Muscle of leg (tissue), 11 donors: ENCODE data around the gene CSMD2. TPM values are rescaled to one million over a fixed set of nuclear protein-coding genes. Genes with fewer than 3 reads are reported as not detected.
A peak's percentile ranks its signal among the peaks of the same experiment; 100 is the strongest.

Source experiments
- DNase-seq: peaks from one replicate; pipeline ENCODE4 v3.0.0; 2013
- H3K27ac ChIP-seq: one replicate; pipeline ENCODE4 v1.5.1; 2013; ENCODE audit warnings: mild to moderate bottlenecking, low read length, control low read depth
- H3K27me3 ChIP-seq: one replicate; pipeline ENCODE4 v1.6.1; 2013; ENCODE audit warnings: low read length; ENCODE audit not compliant: control insufficient read depth, insufficient read depth
- H3K36me3 ChIP-seq: one replicate; pipeline ENCODE4 v1.6.1; 2013; ENCODE audit warnings: low read length; ENCODE audit not compliant: control insufficient read depth, insufficient read depth
- H3K4me1 ChIP-seq: one replicate; pipeline ENCODE4 v1.6.1; 2013; ENCODE audit warnings: low read length; ENCODE audit not compliant: control insufficient read depth, insufficient read depth
- H3K4me3 ChIP-seq: one replicate; pipeline ENCODE4 v1.5.1; 2013; ENCODE audit warnings: low read length, control low read depth
- H3K9me3 ChIP-seq: replicated peaks from 2 replicates; pipeline ENCODE4 v1.6.1; 2013; ENCODE audit warnings: low read depth, low read length; ENCODE audit not compliant: control insufficient read depth
- WGBS: methylation state at CpG from one replicate; pipeline ENCODE4 v1.1.5; 2013; ENCODE audit warnings: missing lambda C conversion rate; ENCODE audit not compliant: insufficient coverage; 5-methylcytosine and 5-hydroxymethylcytosine counted together
- polyA plus RNA-seq, 8 donors: library from polyadenylated mRNA; unstranded; fragments of 120-200 nt; gene quantifications; one replicate each; pipeline versions ENCODE4 v1.2.1 to v1.2.3, GENCODE V29; 2013; ENCODE audit warnings: inconsistent platforms in 1 of 8, low replicate concordance in 1 of 8; ENCODE audit not compliant: insufficient read length in 8 of 8, insufficient read depth in 1 of 8
- total RNA-seq: library from RNA; stranded (reverse); fragments of 120-200 nt; gene quantifications from one replicate; pipeline ENCODE4 v1.2.4, GENCODE V29; 2013

The CSMD2 gene
- total and polyA plus RNA-seq, 9 donors = 0.27 to 1.6 (median 0.52) TPM

- 100% methylated on average over 1 of the region's 3 CpGs for WGBS
- no peak overlapping the region for H3K27ac ChIP-seq
- no peaks in the 10 kb centered on the region for H3K36me3 ChIP-seq
- H3K9me3 ChIP-seq = no peaks in the 10 kb centered on the region
- H3K4me3 ChIP-seq = no peak overlapping the region
- no peaks in the 10 kb centered on the region for H3K4me1 ChIP-seq
- no peak for DNase-seq
- peaks cover 2% of the 10 kb centered on the region for H3K27me3 ChIP-seq
These were observed 446.8 kb downstream of the CSMD2 start for GRCh38 chr1:33718186-33718585.

- Histone ChIP-seq H3K27me3 (peaks cover 2% of the 10 kb centered on the region), H3K4me1 (no peaks in the 10 kb centered on the region), H3K9me3 (no peaks in the 10 kb centered on the region), H3K27ac (no peak overlapping the region), H3K36me3 (no peaks in the 10 kb centered on the region), H3K4me3 (no peak overlapping the region)
- DNase-seq = no peak
- WGBS = 82% methylated on average over 3 of the region's 3 CpGs
These were observed 447.9 kb downstream of the CSMD2 start for GRCh38 chr1:33716976-33717688.

- no peaks in the 10 kb centered on the region for H3K36me3 ChIP-seq
- 71% methylated on average over 4 of the region's 7 CpGs for WGBS
- H3K4me3 ChIP-seq = no peak overlapping the region
- no peaks in the 10 kb centered on the region for H3K9me3 ChIP-seq
- H3K27ac ChIP-seq = no peak overlapping the region
- H3K4me1 ChIP-seq = no peaks in the 10 kb centered on the region
- peaks cover 2% of the 10 kb centered on the region for H3K27me3 ChIP-seq
- no peak for DNase-seq
These were observed 449.7 kb downstream of the CSMD2 start for GRCh38 chr1:33715195-33715811.

GRCh38 chr1:33714421-33714820 lies 450.6 kb downstream of the CSMD2 start:
- DNase-seq = no peak
- Histone ChIP-seq H3K27ac (no peak overlapping the region), H3K4me1 (no peaks in the 10 kb centered on the region), H3K36me3 (no peaks in the 10 kb centered on the region), H3K9me3 (no peaks in the 10 kb centered on the region), H3K4me3 (no peak overlapping the region), H3K27me3 (peaks cover 2% of the 10 kb centered on the region)
- 93% methylated on average over 16 of the region's 18 CpGs for WGBS

- Histone ChIP-seq H3K9me3 (no peaks in the 10 kb centered on the region), H3K4me3 (no peak overlapping the region), H3K27ac (no peak overlapping the region), H3K36me3 (no peaks in the 10 kb centered on the region), H3K4me1 (no peaks in the 10 kb centered on the region), H3K27me3 (peaks cover 2% of the 10 kb centered on the region)
- no peak for DNase-seq
- 69% methylated on average over 7 of the region's 9 CpGs for WGBS
These were observed 451.8 kb downstream of the CSMD2 start for GRCh38 chr1:33713058-33713877.

- Histone ChIP-seq H3K36me3 (no peaks in the 10 kb centered on the region), H3K4me3 (no peak overlapping the region), H3K9me3 (no peaks in the 10 kb centered on the region), H3K27me3 (peaks cover 2% of the 10 kb centered on the region), H3K4me1 (no peaks in the 10 kb centered on the region), H3K27ac (no peak overlapping the region)
- 60% methylated on average over 1 of the region's 6 CpGs for WGBS
- DNase-seq = no peak
These were observed 452.8 kb downstream of the CSMD2 start for GRCh38 chr1:33712186-33712585.

- no peak for DNase-seq
- Histone ChIP-seq H3K4me1 (no peaks in the 10 kb centered on the region), H3K4me3 (no peak overlapping the region), H3K27me3 (peaks cover 2% of the 10 kb centered on the region), H3K9me3 (no peaks in the 10 kb centered on the region), H3K27ac (no peak overlapping the region), H3K36me3 (no peaks in the 10 kb centered on the region)
- 45% methylated on average over 2 of the region's 6 CpGs for WGBS
These were observed 453.5 kb downstream of the CSMD2 start for GRCh38 chr1:33711511-33711910.

GRCh38 chr1:33710967-33711366 lies 454.1 kb downstream of the CSMD2 start:
- H3K4me1 ChIP-seq = no peaks in the 10 kb centered on the region
- no peak for DNase-seq
- peaks cover 2% of the 10 kb centered on the region for H3K27me3 ChIP-seq
- no peak overlapping the region for H3K27ac ChIP-seq
- no CpG with 5 or more reads among the region's 2 CpGs for WGBS
- no peaks in the 10 kb centered on the region for H3K36me3 ChIP-seq
- no peak overlapping the region for H3K4me3 ChIP-seq
- H3K9me3 ChIP-seq = no peaks in the 10 kb centered on the region

GRCh38 chr1:33709783-33710718 lies 455.0 kb downstream of the CSMD2 start:
- Histone ChIP-seq H3K9me3 (no peaks in the 10 kb centered on the region), H3K4me1 (no peaks in the 10 kb centered on the region), H3K4me3 (no peak overlapping the region), H3K27ac (no peak overlapping the region), H3K36me3 (no peaks in the 10 kb centered on the region), H3K27me3 (peaks cover 2% of the 10 kb centered on the region)
- DNase-seq = peak; percentile 3
- WGBS = no CpG with 5 or more reads among the region's 6 CpGs
